GM10266 (cell line): ENCODE results near the gene TRIM41.
A peak's percentile ranks its signal among the peaks of the same experiment; 100 is the strongest.

Experiments used
- DNase-seq: peaks from one replicate; pipeline ENCODE4 v3.0.0; 2012; ENCODE audit errors: extremely low spot score
- CTCF ChIP-seq: IDR thresholded peaks from 2 replicates; pipeline ENCODE4 v1.5.1; 2012; ENCODE audit warnings: mild to moderate bottlenecking, low read depth; ENCODE audit not compliant: control insufficient read depth, insufficient read depth; ENCODE audit errors: missing control alignments

TRIM41 gene

GRCh38 chr5:181217111-181217802, 5.8 kb upstream of the TRIM41 start:
- peak; percentile 17 for TF ChIP-seq CTCF
- DNase-seq: peak; percentile 39

GRCh38 chr5:181217803-181218062, 5.3 kb upstream of the TRIM41 start:
- DNase-seq: no peak
- TF ChIP-seq CTCF: no peak

- TF ChIP-seq CTCF: no peak
- DNase-seq: no peak
These were observed 4.3 kb upstream of the TRIM41 start for GRCh38 chr5:181218795-181219124.

GRCh38 chr5:181219262-181220177, 3.6 kb upstream of the TRIM41 start:
- DNase-seq: no peak
- no peak for TF ChIP-seq CTCF

- TF ChIP-seq CTCF: no peak
- DNase-seq: no peak
These were observed 2.9 kb upstream of the TRIM41 start for GRCh38 chr5:181220178-181220515.

GRCh38 chr5:181221105-181221791, 1.8 kb upstream of the TRIM41 start:
- no peak for TF ChIP-seq CTCF
- DNase-seq: no peak

GRCh38 chr5:181221792-181222629, 1.1 kb upstream of the TRIM41 start:
- DNase-seq: peak; percentile 71
- TF ChIP-seq CTCF: no peak
